ENCODE measurements around the gene GRIN3A.

- TF ChIP-seq TP53 (CRISPR knock-in tag; IDR thresholded peaks at IDR 0.05): no peak
- no peak for TF ChIP-seq IRF2 (CRISPR knock-in tag; IDR thresholded peaks at IDR 0.05; ENCODE audit: borderline replicate concordance, low read depth)
- no peak for TF ChIP-seq CTCF (IDR thresholded peaks at IDR 0.05)
- no peak for TF ChIP-seq AR (CRISPR knock-in tag; IDR thresholded peaks at IDR 0.05)
- no peak for TF ChIP-seq CREB1 (CRISPR knock-in tag; IDR thresholded peaks at IDR 0.05)
- no peak for TF ChIP-seq ZNF121 (CRISPR knock-in tag; IDR thresholded peaks at IDR 0.05)
- no peak for TF ChIP-seq PRRX2 (CRISPR knock-in tag; IDR thresholded peaks at IDR 0.05)
- TF ChIP-seq KAT7 (CRISPR knock-in tag; IDR thresholded peaks at IDR 0.05; ENCODE audit: borderline replicate concordance): no peak
- TF ChIP-seq PRDM15 (CRISPR knock-in tag; IDR thresholded peaks at IDR 0.05): no peak
- TF ChIP-seq NR2C2 (CRISPR knock-in tag; IDR thresholded peaks at IDR 0.05): no peak
- TF ChIP-seq FOXP1 (CRISPR knock-in tag; IDR thresholded peaks at IDR 0.05; ENCODE audit: borderline replicate concordance): no peak
Observed at GRCh38 chr9:101731429-101731828, 7.0 kb downstream of the GRIN3A start.
